ENCODE measurements around the gene MC2R.
"Not testable (repeated sequence)": the region's sequence is repeated elsewhere in the genome, so short reads cannot be mapped to it uniquely, and the experiment has no call there.

Gene MC2R

GRCh38 chr18:13892098-13892497 lies 23.2 kb downstream of the MC2R start:
- no peak for DNase-seq

DNA sequence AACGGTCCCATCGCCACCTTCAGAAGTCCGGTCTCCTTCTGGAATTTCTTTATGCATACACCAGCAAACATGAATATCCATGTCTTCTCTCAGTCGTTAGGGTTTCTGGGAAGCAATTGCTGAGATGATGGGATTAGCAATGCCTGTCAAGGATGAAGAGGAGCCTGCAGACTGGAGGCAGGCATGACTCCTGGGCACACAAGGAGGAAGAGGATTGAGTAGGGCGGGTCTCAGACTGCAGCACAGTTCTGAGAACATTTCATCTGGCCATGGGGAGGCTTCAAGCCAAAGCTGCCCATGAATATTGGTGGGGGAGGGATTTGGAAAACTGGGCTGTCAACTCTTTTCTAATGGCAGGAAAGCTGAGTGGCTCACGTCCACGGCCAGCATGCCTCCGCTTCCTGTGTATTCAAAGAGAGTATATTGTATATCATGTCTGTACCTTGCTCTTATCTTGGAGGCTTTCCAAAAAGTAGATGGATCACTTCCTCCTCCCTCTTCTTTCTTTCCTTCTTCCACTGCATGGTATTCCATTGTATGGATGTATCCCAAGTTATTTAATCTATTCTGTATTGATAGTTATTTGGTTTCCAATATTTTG lies 24.5 kb downstream of the MC2R start:
- DNase-seq = no peak

GRCh38 chr18:13889671-13890070 lies 25.7 kb downstream of the MC2R start:
- DNase-seq = no peak

DNA sequence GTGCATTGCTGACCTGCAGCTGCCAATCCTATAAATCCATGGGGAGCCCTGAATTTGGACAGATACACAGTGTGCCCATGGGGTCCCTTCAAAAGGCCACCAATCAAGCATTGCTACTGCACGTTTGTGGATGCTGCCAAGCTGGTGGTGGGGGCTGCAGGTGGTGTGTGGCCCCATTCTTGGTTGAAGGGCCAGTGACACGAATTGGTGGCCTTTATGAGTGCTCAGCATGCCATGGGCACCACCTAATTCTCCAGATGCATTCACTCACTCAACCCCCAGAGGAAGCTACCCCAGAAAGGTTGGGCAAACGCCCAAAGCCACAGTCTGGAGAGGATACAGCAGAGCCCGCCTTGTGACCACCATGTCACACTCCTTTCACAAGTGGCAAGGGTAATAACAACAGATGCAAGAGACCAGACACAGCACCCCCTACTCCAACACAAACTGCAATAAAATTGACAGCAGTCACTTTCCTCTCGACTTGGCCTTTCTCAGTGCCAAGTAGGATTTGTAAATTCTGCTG lies 27.1 kb downstream of the MC2R start:
- no peak for DNase-seq

DNA sequence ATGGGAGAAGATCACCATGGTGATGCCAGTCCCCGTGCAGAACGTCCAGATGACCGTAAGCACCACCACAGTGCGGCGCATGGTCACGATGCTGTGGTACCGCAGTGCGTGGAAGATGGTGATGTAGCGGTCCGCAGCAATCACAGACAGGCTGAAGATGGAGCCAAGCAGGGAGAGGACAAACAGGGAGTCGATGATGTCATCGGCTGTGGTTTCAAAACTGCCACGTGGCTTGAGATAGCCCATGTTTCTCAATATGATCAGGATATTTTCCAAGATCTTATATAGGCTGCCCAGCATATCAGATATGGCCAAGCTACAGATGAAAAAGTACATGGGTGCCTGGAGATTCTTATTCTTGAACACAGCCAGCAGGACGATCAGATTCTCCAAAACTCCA lies 30.3 kb downstream of the MC2R start:
- no peak for DNase-seq

GRCh38 chr18:13879937-13880336 lies 35.4 kb downstream of the MC2R start:
- DNase-seq = no peak

DNA sequence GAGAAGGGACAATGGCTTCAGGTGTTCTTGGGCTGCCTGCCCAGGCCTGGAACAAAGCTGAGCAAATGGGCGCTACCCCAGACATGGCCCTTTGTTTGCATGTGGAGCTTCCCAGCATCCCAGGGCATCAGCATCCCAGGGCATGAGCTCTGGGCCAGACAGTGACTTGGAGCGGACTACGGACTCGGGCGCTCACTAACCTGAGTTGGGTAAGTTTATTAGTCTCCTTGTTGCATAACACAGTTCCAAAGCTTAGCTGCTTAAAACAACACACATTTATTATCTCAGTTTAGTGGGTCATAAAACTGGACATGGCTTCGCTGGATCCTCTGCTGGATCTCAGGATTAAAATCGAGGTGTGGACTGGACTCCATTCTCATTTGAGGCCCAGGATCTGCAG lies 35.8 kb downstream of the MC2R start:
- DNase-seq = no peak

GRCh38 chr18:13878857-13879256 lies 36.5 kb downstream of the MC2R start:
- no peak for DNase-seq

DNA sequence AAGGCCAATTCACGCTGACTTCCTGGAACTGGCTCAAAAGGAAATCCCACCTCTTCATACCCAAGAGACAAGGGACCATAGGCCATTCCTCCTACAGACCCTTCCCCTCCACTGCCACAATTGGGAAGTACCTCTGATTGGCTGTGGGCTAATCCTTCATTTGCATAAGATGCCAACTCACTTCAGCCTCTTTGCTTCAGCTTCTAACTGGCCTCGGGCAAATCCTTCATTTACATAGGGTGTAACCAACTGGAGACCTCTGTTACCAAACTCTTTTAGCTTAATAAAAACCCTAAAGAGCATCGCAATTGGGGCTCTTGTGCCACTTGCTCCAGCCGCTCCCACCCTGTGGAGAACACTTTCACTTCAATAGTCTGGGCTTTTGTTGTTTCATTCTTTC lies 38.2 kb downstream of the MC2R start:
- no peak for DNase-seq

DNA sequence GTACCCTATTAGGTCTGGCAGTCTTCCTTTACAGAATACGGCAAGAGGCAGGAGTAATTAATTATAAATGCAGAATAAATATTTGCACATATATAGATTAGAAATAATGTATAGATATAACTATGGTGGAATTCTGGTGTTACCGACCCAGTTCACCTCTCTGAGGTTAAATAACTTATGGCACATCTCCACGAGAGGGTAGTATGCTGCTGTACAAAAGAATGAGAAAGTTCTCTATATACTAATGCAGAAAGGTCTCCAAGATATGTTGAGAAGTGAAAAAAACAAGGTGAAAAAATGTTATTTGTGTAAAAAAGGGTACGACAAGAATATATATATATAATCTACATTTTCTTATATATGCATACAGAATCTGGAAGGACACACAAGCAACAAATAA lies 40.8 kb downstream of the MC2R start:
- DNase-seq = no peak

GRCh38 chr18:13872932-13873331 lies 42.4 kb downstream of the MC2R start:
- DNase-seq = no peak

DNA sequence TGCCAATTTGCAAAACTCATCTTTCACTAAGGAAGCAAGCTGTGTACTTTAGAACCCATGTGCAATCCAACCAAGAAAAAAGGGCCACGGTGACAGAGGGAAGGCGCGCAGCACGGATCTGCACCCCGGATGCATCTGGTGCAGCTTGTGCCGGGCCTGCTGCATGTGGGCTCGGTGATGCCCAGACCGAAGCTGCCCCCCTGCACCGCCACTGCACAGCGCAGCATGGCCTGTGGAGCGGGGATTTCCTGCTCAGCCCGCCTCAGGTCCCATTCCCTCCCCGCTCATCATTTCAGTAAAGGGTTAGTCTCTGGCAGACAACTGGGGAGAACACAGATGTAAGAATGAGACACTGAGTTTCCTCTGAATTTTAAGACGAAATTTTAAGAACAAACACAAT lies 43.0 kb downstream of the MC2R start:
- no peak for DNase-seq

DNA sequence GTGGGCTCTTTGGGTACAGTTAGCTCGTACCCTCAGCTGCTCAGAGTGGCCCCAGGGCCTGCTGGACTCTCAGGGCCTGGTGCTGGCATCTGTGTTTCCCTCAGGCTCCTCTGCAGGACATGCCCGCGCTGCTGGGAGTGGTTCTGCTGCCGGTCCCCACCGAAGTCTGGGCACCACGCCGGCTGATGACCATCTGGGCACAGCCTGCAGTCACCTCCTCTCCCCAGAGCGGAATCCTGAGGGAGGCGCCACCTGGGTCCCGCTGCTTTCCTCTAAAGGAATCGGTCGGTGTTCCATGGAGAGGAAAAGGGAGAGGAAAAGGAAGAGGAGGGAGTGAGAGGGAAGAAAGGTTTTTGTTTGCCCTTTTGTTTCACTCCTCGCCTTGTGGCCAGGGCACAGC lies 43.6 kb downstream of the MC2R start:
- no peak for DNase-seq

DNA sequence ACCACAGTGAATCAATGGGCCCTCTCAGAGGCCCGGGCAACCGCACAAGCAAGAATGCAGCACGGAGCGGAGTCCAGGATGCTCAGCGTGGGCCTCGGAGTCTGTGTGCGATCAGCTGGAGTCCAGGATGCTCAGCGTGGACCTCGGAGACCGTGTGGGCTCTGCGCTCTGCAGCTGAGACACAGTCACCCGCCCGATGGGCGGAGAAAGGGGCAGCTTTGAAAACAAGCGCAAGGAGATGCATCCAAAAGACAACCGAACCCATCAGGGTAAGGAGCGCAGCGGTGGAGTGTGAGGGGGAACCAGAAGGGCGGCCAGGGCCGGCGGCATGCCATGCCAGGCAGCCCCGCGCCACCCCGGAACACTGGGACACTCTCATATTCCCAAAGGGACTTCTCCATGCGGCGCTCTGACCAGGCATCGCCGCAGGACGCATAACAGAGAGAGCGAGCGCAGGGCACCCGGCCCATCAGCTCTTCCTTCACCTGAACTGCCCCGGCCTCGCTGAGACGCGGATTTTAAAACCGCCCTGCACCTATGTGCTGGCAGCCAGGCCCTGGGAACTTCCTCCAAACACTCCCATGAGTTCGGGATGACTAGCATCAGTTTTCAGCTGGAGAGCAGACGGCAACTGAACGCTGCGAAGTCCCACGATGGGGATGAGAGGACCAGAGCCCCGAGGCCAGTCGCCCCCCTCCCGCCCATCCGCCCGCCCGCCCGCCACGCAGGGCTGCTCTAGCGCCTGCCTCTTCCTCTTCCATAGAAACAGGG lies 46.6 kb downstream of the MC2R start:
- no peak for DNase-seq

- DNase-seq = not testable (repeated sequence)
Measured at GRCh38 chr18:13862898-13863297, 52.4 kb downstream of the MC2R start.

DNA sequence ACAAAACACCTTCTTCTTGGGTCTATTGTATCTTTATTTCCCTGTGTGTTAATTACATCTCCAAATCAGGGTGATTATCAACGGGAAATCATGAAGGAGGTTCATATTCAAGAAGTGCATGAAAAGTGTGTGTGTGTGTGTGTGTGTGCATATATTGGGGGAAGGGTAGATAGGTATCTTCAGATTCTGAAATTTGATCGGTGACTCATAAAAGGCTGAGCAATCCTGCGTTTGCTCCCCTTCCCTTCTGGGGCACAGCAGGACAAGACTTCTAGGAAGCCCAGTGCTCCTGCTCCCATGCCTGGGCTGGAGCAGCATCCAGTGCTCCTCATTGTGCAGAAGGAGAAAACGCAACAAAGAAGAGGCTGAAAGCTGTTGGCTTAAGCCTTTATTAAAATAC lies 65.5 kb downstream of the MC2R start:
- no peak for DNase-seq

DNA sequence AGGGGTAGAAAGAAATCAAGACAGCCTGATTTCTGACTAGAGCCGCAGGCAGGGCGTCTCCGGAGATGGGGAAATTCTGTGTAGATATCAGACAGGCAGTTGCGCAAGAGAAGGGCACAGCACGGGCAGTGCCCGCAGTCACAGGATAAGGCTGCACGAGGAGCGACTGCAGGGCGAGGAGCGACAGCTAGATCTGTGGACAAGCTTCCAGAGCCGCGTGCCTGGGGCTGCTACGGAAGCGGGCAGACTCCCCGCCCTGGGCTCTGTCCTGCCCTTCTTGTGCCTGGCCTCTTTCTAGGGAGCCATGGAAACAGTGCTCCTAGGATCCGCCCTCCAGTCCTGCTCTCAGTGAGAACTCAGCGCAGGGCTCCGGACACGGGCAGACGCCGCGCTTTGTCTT lies 78.8 kb downstream of the MC2R start:
- no peak for DNase-seq

GRCh38 chr18:13835202-13835601 lies 80.1 kb downstream of the MC2R start:
- no peak for DNase-seq

GRCh38 chr18:13834496-13835015 lies 80.8 kb downstream of the MC2R start:
- DNase-seq = no peak

All from CD4-positive, alpha-beta T cell treated with Interleukin-12 subunit alpha and Interleukin-12 subunit beta, for 1 hour (primary cell).